ENCODE data around the gene FAP. TPM values are rescaled to one million over a fixed set of nuclear protein-coding genes. Genes with fewer than 3 reads are reported as not detected.
A peak's percentile ranks its signal among the peaks of the same experiment; 100 is the strongest.

The FAP gene
- total and polyA plus RNA-seq, 2 donors (not counting 3 experiments of a cell fraction or from before 2014, with no cell fraction given), result 1.1 TPM; not detected in 1

- intact Hi-C loops (cut with micrococcal nuclease), result no loop called here
- no peaks in the 10 kb centered on the region for H3K9me1 ChIP-seq (replicated peaks; ENCODE audit: control insufficient read depth, extremely low read depth, insufficient read depth, low read length)
- no peak overlapping the region for H3K4me3 ChIP-seq (replicated peaks in 1 of 3; ENCODE audit: insufficient read depth in 1 of 3, low read depth in 1 of 3, low read length in 3 of 3)
- no peaks in the 10 kb centered on the region for H3K9me3 ChIP-seq (replicated peaks; ENCODE audit: control insufficient read depth, insufficient read depth, low read length)
- no peaks in the 10 kb centered on the region for H3K36me3 ChIP-seq (ENCODE audit: control insufficient read depth in 2 of 2, extremely low read depth in 1 of 2, insufficient read depth in 2 of 2, low read length in 2 of 2)
- no peaks in the 10 kb centered on the region for H3K27me3 ChIP-seq (ENCODE audit: control insufficient read depth in 2 of 2, insufficient read depth in 2 of 2, low read length in 2 of 2)
- no peak for TF ChIP-seq GATA2 (IDR thresholded peaks at IDR 0.05; ENCODE audit: insufficient read depth, insufficient read length, low read depth, low read length)
- TF ChIP-seq FOS (IDR thresholded peaks at IDR 0.05; ENCODE audit: borderline replicate concordance, insufficient read depth, low read length), result peak; percentile 36
- FAIRE-seq (no peak), DNase-seq (ENCODE audit: low read depth, low spot score) (no peak)
- H4K20me1 ChIP-seq (replicated peaks; ENCODE audit: control insufficient read depth, extremely low read depth, insufficient read depth, low read length), result no peaks in the 10 kb centered on the region
- H3K4me1 ChIP-seq (ENCODE audit: control insufficient read depth, extremely low read depth, insufficient read depth, low read length), result peaks cover 10% of the 10 kb centered on the region
- no TSS peak for BruUV-seq (replicated peaks)
- H3K27ac ChIP-seq (ENCODE audit: insufficient read depth, low read depth, low read length), result no peak overlapping the region
- ChIA-PET POLR2A (no interaction called here), CTCF (interaction anchor here (1.3 to 1.8 kb wide), 2 partner anchors 11 to 15 kb away, joined by 3 to 5 read pairs; no protein-coding TSS in a partner anchor)
- no peak overlapping the region for H3K4me2 ChIP-seq (ENCODE audit: insufficient read depth, low read length)
- dilution Hi-C loops (cut with MboI; ENCODE audit: extremely low pct_ligation_motif_present, low sequenced_read_pairs), result no loop called here
- no peaks in the 10 kb centered on the region for H3K79me2 ChIP-seq (ENCODE audit: control insufficient read depth, insufficient read depth, low read length)
- H2AFZ ChIP-seq (ENCODE audit: low read depth, low read length), result no peak overlapping the region
- no peak overlapping the region for H3K9ac ChIP-seq (replicated peaks; ENCODE audit: extremely low read depth, insufficient read depth, low read length)
Measured at GRCh38 chr2:162256591-162256991, 13.3 kb upstream of the FAP start.

GRCh38 chr2:162254236-162254871 lies 11.1 kb upstream of the FAP start:
- Histone ChIP-seq H3K27me3 (ENCODE audit: control insufficient read depth in 2 of 2, insufficient read depth in 2 of 2, low read length in 2 of 2) (no peaks in the 10 kb centered on the region), H4K20me1 (replicated peaks; ENCODE audit: control insufficient read depth, extremely low read depth, insufficient read depth, low read length) (no peaks in the 10 kb centered on the region), H3K9me1 (replicated peaks; ENCODE audit: control insufficient read depth, extremely low read depth, insufficient read depth, low read length) (no peaks in the 10 kb centered on the region), H3K4me2 (ENCODE audit: insufficient read depth, low read length) (no peak overlapping the region), H3K4me3 (replicated peaks in 1 of 3; ENCODE audit: insufficient read depth in 1 of 3, low read depth in 1 of 3, low read length in 3 of 3) (no peak overlapping the region), H3K9me3 (replicated peaks; ENCODE audit: control insufficient read depth, insufficient read depth, low read length) (no peaks in the 10 kb centered on the region), H2AFZ (ENCODE audit: low read depth, low read length) (no peak overlapping the region), H3K27ac (ENCODE audit: insufficient read depth, low read depth, low read length) (no peak overlapping the region), H3K9ac (replicated peaks; ENCODE audit: extremely low read depth, insufficient read depth, low read length) (no peak overlapping the region), H3K79me2 (ENCODE audit: control insufficient read depth, insufficient read depth, low read length) (no peaks in the 10 kb centered on the region), H3K36me3 (ENCODE audit: control insufficient read depth in 2 of 2, extremely low read depth in 1 of 2, insufficient read depth in 2 of 2, low read length in 2 of 2) (no peaks in the 10 kb centered on the region), H3K4me1 (ENCODE audit: control insufficient read depth, extremely low read depth, insufficient read depth, low read length) (no peaks in the 10 kb centered on the region)
- no peak for TF ChIP-seq CTCF (IDR thresholded peaks at IDR 0.05; ENCODE audit: extremely low read depth in 1 of 2, insufficient read depth in 1 of 2, low read depth in 1 of 2, low read length in 2 of 2)
- no peak for TF ChIP-seq EZH2 (IDR thresholded peaks at IDR 0.05; ENCODE audit: borderline replicate concordance, low read depth, low read length, severe bottlenecking)
- TF ChIP-seq POLR2AphosphoS5 (IDR thresholded peaks at IDR 0.05; ENCODE audit: insufficient read depth, low read depth, low read length), result no peak
- TF ChIP-seq POLR2A (IDR thresholded peaks at IDR 0.05; ENCODE audit: low read depth, low read length), result no peak
- TF ChIP-seq GATA2 (IDR thresholded peaks at IDR 0.05; ENCODE audit: insufficient read depth, insufficient read length, low read depth, low read length), result no peak
- TF ChIP-seq FOS (IDR thresholded peaks at IDR 0.05; ENCODE audit: borderline replicate concordance, insufficient read depth, low read length), result no peak
- no peak for TF ChIP-seq JUN (IDR thresholded peaks at IDR 0.05; ENCODE audit: borderline replicate concordance, insufficient read depth, insufficient read length, low read depth)
- no peak for TF ChIP-seq MYC (IDR thresholded peaks at IDR 0.05; ENCODE audit: low read depth, low read length)
- no peak for TF ChIP-seq MAX (IDR thresholded peaks at IDR 0.05; ENCODE audit: insufficient read depth, insufficient read length)
- DNase-seq (ENCODE audit: low read depth, low spot score) (no peak), FAIRE-seq (no peak)
- BruUV-seq (replicated peaks), result no TSS peak
- ChIA-PET CTCF (no interaction called here), POLR2A (no interaction called here)
- dilution Hi-C loops (cut with MboI; ENCODE audit: extremely low pct_ligation_motif_present, low sequenced_read_pairs), result no loop called here
- intact Hi-C loops (cut with micrococcal nuclease), result no loop called here
